ENCODE data around the gene C10orf90.

C10orf90 gene

DNA sequence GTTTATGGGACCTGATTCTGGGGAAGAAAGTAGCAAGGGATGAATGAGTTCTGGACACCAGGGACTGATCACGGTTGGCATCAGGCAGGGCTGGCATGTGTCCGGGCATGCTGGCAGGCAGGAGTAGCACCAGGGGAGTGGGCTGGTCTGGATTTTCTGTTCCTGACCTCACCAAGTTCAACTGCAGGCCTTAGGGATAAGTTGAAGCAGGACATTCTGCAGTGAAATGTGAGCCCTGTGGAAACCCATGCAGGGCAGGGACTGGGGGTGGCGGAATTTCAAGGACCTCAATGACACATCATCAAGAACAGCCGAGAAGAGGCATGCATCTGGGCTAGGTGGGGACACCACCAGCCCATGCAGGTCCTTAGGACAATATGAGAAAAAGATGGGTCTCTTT is 202.0 kb downstream of the C10orf90 start:
- no peak for DNase-seq (ENCODE audit: low read depth in 3 of 3, low spot score in 1 of 3)

DNA sequence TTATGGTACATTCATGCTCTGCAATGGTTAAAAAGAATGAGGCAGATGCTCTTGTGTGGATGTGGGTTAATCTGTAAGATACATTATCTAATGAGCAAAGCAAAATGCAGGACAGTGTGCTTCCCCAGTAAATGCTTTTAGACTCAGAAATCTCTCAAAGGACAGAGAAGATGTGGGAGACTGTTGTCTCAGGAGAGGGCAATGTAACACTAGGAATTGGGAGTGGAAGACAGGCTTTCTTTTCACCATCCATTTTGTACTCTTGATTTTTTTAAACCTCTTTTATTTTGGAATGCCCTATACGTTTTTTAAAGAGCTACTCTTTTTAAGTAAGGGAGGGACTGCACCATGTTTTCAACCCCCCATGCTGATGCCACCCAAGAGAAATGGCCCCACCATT is 204.7 kb downstream of the C10orf90 start:
- no peak for DNase-seq (ENCODE audit: low read depth in 3 of 3, low spot score in 1 of 3)

DNA sequence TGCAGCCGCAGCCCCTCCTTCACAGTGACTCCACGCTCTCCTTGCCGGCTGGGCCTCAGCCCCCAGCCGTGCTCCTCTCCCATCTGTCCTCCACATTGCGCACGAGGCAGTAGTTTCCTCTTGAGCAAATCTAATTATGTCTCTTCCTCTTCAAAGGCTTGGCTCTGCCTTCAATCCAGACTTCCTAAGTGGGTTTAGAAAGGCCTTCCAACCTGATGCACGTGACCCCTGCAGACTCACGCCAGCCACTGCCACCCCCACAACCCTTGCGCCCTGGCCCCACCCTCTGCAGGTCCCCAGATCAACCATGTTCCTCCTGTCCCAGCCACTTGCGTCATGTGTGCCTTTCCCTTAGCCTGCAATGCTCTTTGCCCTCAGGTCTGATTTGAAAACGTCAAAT is 207.2 kb downstream of the C10orf90 start:
- no peak for DNase-seq (ENCODE audit: low read depth in 3 of 3, low spot score in 1 of 3)

GRCh38 chr10:126461289-126461940 is 209.1 kb downstream of the C10orf90 start:
- no peak for DNase-seq (ENCODE audit: low read depth in 3 of 3, low spot score in 1 of 3)

DNA sequence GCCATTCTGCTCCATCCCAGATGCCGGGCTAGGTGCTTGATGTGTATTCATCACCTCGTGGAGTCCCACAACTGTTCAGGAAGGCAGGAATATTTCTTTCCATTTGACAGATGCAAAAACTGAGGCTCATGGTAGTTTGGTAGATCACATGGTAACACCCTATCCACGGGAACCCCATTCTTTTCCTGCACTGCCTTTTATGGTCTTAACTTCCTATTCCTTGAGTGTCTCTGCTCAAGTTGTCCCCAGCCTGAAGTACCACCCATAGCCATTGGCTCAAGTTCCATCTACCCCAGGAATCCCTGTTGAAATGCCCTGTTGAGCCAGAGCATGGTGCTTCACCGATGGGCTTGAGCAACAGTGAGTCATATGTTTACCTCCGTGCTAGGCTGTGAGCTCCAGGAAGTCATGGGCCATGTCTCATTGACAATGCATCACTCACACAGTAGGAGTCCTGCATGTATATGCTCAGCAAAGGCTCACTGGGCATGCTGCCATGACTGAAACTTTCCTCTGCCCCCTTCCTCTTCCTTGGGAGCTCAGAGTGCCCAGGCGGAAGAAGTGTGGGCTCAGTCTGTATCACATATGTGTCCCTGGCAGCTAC is 210.5 kb downstream of the C10orf90 start:
- DNase-seq (ENCODE audit: low read depth in 3 of 3, low spot score in 1 of 3): no peak

DNA sequence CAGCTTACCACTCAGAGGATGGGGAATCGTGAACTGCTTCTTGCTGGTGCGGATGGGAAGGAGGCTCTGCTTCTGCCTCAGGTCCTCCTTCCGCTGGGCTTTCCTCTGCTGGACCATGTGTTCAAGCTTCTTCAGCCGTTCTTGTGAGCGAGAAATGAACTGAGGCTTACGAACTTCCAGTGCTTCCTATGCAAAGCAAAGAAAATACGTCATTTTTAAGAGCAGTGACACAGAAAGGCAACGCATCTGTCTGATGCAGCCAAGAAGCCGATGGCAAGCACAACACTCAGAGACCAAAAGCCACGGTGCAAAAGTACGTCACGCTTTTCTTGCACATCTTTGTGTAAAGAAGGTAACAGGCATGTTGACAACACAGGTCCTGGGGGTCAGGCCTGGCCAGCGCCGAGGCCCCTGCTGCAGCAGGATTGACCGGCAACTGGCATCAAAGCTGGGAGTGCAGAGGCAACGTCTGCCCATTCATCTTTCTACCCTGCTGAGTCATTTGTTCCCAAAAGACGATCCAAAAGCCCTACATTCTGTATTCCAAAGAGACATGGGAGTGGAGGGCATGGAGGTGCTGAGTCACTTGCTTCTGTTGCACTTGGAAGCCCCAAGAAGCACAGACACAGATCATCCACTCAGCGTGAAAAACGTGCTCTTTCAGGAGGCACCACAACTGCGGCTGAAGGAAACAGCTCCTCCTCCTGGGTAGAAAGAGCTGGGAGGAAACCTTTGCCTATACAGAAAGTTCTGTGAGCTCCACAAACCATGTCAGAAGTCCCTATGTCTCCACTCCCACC is 211.3 kb downstream of the C10orf90 start:
- DNase-seq (ENCODE audit: low read depth in 3 of 3, low spot score in 1 of 3): no peak

DNA sequence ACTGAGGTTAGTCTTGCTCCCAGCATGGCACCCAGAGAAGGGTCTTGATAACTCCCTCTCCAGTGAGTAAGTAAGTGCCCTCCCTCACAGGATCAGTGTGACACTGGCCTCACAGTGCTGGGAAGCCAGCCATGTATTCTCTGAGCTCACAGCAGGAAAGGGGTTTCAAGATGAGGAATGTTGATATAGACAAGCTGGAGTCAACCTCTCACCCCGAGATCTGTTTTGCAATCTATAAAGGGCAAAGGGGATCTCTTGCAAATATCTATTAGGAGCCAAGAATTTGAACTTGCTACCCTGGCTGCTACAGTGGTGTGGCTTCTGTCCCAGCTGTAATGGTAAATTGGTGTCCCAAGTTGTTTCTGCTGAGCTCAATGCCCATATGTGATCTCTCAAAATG is 212.0 kb downstream of the C10orf90 start:
- DNase-seq (ENCODE audit: low read depth in 3 of 3, low spot score in 1 of 3): no peak

- DNase-seq (ENCODE audit: low read depth in 3 of 3, low spot score in 1 of 3): no peak
Observed at GRCh38 chr10:126456632-126457031, 213.9 kb downstream of the C10orf90 start.

GRCh38 chr10:126455766-126456405 is 214.6 kb downstream of the C10orf90 start:
- no peak for DNase-seq (ENCODE audit: low read depth in 3 of 3, low spot score in 1 of 3)

- DNase-seq (ENCODE audit: low read depth in 3 of 3, low spot score in 1 of 3): no peak
Observed at GRCh38 chr10:126455036-126455765, 215.3 kb downstream of the C10orf90 start.

DNA sequence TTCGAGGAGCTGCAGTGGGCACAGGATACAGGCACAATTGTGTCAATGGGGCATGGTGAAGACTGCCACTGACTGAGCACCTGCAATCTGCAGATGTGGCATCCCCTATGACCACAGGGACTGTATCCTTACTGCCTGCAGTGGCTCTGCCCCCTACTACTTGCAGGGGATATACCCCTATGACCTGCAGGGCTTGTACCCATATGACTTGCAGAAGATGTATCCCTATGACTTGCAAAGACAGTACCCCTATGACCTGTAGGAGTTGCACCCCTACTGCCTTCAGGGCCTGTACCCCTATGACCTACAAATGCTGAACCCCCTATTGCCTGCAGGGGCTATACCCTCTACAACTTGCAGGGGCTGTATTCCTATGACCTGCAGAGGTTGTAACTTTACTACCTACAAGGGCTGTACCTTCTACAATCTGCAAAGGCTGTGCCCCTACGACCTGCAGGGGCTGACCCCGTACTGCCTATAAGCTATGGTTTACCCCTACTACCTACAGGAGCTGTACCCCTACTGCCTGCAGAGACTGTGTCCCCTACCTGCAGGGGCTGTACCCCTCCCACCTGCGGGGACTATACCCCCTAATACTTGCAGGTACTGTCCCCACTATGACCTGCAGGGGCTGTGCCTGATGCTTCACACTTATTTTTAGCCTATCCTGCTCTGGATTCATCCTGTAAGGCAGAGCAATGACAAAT is 216.3 kb downstream of the C10orf90 start:
- DNase-seq (ENCODE audit: low read depth in 3 of 3, low spot score in 1 of 3): no peak

GRCh38 chr10:126452245-126452644 is 218.2 kb downstream of the C10orf90 start:
- no peak for DNase-seq (ENCODE audit: low read depth in 3 of 3, low spot score in 1 of 3)

- no peak for DNase-seq (ENCODE audit: low read depth in 3 of 3, low spot score in 1 of 3)
Observed at GRCh38 chr10:126448091-126448490, 222.4 kb downstream of the C10orf90 start.

DNA sequence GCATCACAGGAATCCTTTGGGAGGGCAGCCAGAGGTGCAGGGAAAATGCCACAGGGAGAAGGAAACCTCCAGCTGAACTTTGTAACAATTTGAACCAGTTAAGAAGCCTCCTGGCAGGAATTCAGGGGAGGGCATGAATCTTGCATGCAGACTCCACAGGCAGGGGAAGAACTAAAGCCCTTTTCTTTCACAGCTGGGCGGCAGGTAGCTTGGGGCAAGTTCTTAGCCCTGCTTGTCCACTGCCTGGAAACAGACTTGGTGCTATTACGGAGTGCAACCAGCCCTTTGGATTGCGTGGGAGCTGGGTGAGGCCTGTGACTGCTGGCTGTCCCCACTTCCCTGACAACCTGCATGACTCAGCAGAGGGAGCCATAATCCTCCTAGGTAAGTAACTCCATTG is 230.6 kb downstream of the C10orf90 start:
- DNase-seq (ENCODE audit: low read depth in 3 of 3, low spot score in 1 of 3): no peak

- DNase-seq (ENCODE audit: low read depth in 3 of 3, low spot score in 1 of 3): no peak
Observed at GRCh38 chr10:126438407-126438783, 232.1 kb downstream of the C10orf90 start.

DNA sequence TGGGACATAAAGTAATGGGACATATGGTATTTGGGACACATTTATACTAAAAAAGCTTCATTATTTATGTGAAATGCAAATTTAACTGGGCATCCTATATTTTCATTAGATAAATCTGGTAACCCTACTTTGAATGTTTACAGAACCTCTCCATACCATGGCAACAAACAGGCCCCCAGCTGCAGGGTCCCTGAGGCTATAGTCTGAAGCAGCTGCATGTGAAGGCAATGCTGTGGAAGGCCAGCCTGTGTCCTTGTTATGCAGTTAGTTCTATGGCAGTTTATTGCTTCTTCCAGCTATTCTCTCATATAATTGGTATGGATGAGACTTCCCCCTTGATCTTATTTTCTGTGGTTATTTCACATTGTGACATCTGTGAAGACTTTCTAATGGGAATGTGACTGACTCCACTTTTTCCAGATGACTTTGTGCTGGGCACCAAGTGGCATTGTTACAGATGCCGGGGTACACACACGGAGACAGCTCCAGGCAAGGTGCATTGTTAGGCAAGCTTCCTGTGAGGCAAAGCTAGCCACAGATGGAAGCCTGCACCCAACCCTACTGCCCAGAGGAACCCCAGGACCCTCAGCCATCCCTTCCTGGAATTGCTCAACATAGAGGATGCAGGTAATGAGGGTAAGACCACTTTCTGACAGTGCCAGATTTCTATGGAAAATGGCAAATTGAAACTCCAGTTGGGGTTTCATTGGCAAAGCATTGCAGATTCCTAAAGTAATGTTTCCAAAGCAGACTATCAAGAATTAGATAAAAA is 232.7 kb downstream of the C10orf90 start:
- DNase-seq (ENCODE audit: low read depth in 3 of 3, low spot score in 1 of 3): no peak

GRCh38 chr10:126434235-126434634 is 236.3 kb downstream of the C10orf90 start:
- DNase-seq (ENCODE audit: low read depth in 3 of 3, low spot score in 1 of 3): no peak

- DNase-seq (ENCODE audit: low read depth in 3 of 3, low spot score in 1 of 3): no peak
Observed at GRCh38 chr10:126433351-126433750, 237.1 kb downstream of the C10orf90 start.

- DNase-seq (ENCODE audit: low read depth in 3 of 3, low spot score in 1 of 3): no peak
Observed at GRCh38 chr10:126432507-126432906, 238.0 kb downstream of the C10orf90 start.

DNA sequence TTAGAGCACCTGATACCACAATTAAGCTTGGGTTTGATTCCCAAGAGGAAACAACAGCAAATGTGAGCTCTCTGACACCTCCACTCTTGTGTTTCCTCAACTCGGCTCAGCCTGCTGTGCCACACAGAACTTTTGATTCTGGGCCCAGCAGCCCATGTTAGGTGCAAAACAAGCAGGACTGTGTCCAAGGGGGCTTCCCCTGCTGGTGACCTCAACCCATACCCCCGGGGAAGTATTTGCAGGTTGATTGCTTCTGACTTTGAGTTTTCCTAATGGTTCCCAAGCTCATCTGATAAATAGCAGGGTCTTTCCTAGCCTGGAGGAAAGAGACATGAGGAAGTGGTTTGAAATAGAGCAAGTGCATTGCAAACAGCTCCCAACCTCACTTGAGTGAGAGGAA is 238.7 kb downstream of the C10orf90 start:
- no peak for DNase-seq (ENCODE audit: low read depth in 3 of 3, low spot score in 1 of 3)
